Measurements from ENCODE around the gene ENDOV. TPM values are rescaled to one million over a fixed set of nuclear protein-coding genes. Genes with fewer than 3 reads are reported as not detected.

Gene ENDOV
- total RNA-seq, 4 donors from 2014 or later, result 2.0 to 17.5 (median 9.9) TPM

GRCh38 chr17:80460429-80460834 is 45.5 kb downstream of the ENDOV start:
- TF ChIP-seq, protein P1, sequence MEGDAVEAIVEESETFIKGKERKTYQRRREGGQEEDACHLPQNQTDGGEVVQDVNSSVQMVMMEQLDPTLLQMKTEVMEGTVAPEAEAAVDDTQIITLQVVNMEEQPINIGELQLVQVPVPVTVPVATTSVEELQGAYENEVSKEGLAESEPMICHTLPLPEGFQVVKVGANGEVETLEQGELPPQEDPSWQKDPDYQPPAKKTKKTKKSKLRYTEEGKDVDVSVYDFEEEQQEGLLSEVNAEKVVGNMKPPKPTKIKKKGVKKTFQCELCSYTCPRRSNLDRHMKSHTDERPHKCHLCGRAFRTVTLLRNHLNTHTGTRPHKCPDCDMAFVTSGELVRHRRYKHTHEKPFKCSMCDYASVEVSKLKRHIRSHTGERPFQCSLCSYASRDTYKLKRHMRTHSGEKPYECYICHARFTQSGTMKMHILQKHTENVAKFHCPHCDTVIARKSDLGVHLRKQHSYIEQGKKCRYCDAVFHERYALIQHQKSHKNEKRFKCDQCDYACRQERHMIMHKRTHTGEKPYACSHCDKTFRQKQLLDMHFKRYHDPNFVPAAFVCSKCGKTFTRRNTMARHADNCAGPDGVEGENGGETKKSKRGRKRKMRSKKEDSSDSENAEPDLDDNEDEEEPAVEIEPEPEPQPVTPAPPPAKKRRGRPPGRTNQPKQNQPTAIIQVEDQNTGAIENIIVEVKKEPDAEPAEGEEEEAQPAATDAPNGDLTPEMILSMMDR (IDR thresholded peaks at IDR 0.05; ENCODE audit: low read depth), result no peak

GRCh38 chr17:80461528-80462160 is 46.7 kb downstream of the ENDOV start:
- TF ChIP-seq, protein P1 (IDR thresholded peaks at IDR 0.05; ENCODE audit: low read depth), result no peak

DNA sequence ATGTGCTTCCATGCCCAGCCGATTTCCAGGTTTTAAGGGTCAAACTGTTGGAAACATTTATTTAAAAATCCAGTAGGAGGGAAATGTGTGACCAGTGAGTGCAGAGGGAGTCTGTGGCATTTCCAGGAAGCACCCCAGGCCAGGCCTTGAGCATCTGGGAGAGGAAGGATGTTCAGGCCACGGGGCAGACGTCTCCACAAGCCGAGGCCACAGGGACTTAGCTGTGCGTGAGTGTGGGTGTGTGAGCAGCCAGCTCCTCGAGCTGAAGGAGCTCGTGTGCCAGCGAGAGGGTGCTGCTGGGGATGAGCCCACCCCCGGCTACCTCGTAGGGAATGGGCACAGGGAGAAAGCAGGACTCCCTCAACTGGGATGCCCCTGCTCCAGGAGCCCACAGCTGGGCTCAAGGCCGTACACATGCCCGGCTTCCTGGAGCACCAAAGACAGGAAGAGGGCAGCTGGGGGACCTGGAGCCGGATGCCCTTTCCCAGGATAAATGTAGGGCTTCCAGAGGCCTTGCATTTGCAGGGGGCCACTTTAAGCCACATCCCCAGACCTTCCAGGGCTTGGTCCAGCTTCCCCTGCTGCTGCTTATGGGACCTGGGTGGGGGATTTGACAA is 48.9 kb downstream of the ENDOV start:
- TF ChIP-seq, protein P1 (IDR thresholded peaks at IDR 0.05; ENCODE audit: low read depth), result no peak

DNA sequence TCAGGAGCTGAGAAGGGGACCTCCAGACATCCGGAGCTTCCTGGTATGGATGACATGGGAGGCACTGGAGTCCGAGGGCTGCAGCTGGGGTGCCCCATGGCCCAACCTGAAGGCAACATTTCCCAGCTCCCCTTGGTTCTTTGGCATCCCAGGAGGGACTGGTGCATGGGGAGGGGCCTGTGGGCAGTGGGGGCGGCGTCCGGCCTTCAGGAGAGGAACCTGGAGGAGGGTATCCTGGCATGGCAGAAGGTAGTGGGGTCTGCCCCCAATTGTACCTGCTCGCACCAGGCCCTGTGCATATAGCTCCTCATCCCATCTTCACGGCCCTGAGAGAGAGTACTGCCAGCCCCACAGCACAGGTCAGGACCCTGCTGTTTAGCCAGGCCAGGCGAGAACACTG is 49.5 kb downstream of the ENDOV start:
- TF ChIP-seq, protein P1 (IDR thresholded peaks at IDR 0.05; ENCODE audit: low read depth), result no peak

DNA sequence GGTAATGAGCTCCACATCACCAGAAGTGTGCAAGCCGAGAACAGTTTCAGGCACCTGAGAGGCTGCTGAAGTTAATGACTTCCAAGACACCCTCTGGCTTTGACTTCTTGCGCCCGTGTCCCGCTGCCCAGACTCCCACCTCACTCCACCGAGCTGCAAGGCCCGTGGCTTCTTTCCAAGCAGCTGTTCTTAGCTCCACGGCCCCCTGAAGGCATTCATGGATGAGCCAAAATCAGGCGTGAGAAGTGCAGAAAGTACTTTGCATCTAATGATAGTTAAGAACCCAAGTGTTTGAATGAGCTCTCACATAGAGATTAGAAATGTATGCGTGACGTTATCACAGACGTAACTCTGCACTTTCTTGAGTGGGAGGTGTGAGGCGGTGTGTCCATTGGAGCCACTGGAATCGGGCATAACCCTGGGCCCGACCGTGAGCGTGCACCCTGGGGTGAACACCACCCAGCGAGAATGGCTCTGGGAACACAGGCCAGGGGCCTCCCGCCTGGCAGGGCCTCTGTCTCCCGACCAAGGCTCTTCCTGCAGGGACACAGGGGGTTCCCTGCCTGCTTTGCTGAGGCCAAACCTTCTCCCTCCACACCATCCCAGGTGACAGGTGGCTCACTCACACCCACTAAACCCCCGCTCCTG is 50.5 kb downstream of the ENDOV start:
- TF ChIP-seq, protein P1 (IDR thresholded peaks at IDR 0.05; ENCODE audit: low read depth), result no peak

GRCh38 chr17:80466188-80466705 is 51.3 kb downstream of the ENDOV start:
- TF ChIP-seq, protein P1 (IDR thresholded peaks at IDR 0.05; ENCODE audit: low read depth), result no peak

DNA sequence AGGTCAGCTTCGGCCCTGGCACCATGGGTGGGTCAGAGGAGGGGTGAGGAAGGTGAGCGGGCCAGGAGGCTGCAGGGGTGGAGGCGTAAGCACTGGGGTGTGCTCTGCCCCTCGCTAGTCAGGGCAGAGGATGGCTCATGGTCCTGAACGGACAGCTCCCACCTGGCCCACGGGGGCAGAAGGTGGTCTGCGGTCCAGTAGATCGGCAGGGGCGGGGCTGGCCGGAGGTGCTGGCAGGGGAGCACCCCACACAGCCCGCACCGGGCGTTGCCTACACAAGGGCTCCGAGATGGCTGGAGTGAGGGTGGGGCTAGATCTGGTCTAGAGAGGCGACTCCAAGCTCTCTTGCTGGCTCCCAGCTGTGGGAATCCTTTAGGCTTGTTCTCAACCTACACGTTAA is 53.3 kb downstream of the ENDOV start:
- TF ChIP-seq, protein P1 (IDR thresholded peaks at IDR 0.05; ENCODE audit: low read depth), result no peak
